ENCODE results near the gene FCN3. TPM values are rescaled to one million over a fixed set of nuclear protein-coding genes. Genes with fewer than 3 reads are reported as not detected.

Gene FCN3
- total and polyA plus RNA-seq, 2 of the 4 experiments (the other 2 are of a cell fraction): not detected

GRCh38 chr1:27333717-27334279 lies 40.8 kb downstream of the FCN3 start (continued):
- TF ChIP-seq ELK1 (IDR thresholded peaks at IDR 0.05; ENCODE audit: borderline replicate concordance, low read depth, low read length) (no peak), RAD21 (IDR thresholded peaks at IDR 0.05; ENCODE audit: low read length) (no peak)

- peak; percentile 16 for DNase-seq
- dilution Hi-C loops (cut with HindIII; ENCODE audit: low sequenced_read_pairs, unreplicated experiment): no loop called here
- peak overlapping the region; percentile 27 for H2AFZ ChIP-seq (replicated peaks; ENCODE audit: low read length, poor library complexity)
- intact Hi-C loops (cut with micrococcal nuclease): no loop called here
- H3K9ac ChIP-seq (ENCODE audit: low read depth, low read length): no peak overlapping the region
- no peak overlapping the region for H4K91ac ChIP-seq (ENCODE audit: insufficient read depth, low read depth, low read length)
- peak; percentile 93 for ATAC-seq (ENCODE audit: low read depth)
- peak overlapping the region; percentile 15 for H2AK9ac ChIP-seq (replicated peaks; ENCODE audit: low read depth, low read length, poor library complexity)
- in situ Hi-C loops (cut with MboI; ENCODE audit: low sequenced_read_pairs): no loop called here
- H3K4me3 ChIP-seq (ENCODE audit: insufficient read depth, low read depth, low read length): no peak overlapping the region
- no peak overlapping the region for H3K27ac ChIP-seq (ENCODE audit: insufficient read depth, low read length)
- H3K9me3 ChIP-seq (ENCODE audit: control insufficient read depth, insufficient read depth, low read length): no peaks in the 10 kb centered on the region
- no peak overlapping the region for H3K18ac ChIP-seq (ENCODE audit: low read depth, low read length)
- no peak overlapping the region for H2BK15ac ChIP-seq (ENCODE audit: low read depth, low read length)
- no peak overlapping the region for H2BK5ac ChIP-seq (ENCODE audit: low read depth, low read length, poor library complexity, severe bottlenecking)
- no peak overlapping the region for H2BK20ac ChIP-seq (ENCODE audit: low read depth, low read length)
- no peak overlapping the region for H2BK120ac ChIP-seq (ENCODE audit: low read depth, low read length)
- no peaks in the 10 kb centered on the region for H3K27me3 ChIP-seq (ENCODE audit: control insufficient read depth, insufficient read depth, low read length)
- H3K56ac ChIP-seq (ENCODE audit: extremely low read depth, insufficient read depth, low read length): no peak overlapping the region
- H4K5ac ChIP-seq (ENCODE audit: low read depth, low read length): no peak overlapping the region
- H2AK5ac ChIP-seq (ENCODE audit: low read depth, low read length): no peak overlapping the region
- no peak overlapping the region for H3K4me2 ChIP-seq (ENCODE audit: low read depth, low read length)
- no peaks in the 10 kb centered on the region for H3K9me1 ChIP-seq (ENCODE audit: insufficient read depth, low read length)
- H3K4ac ChIP-seq (ENCODE audit: low read depth, low read length): no peak overlapping the region
- no TSS peak for BruUV-seq (replicated peaks)
- CTCF ChIA-PET: interaction anchor here (0.7 to 1.6 kb wide), 7 partner anchors 13 to 274 kb away, joined by 3 to 6 read pairs (median 3); partner anchors contain the start of gene MAP3K6
- no peak overlapping the region for H4K8ac ChIP-seq (ENCODE audit: low read depth in 2 of 2, low read length in 2 of 2)
- H3K79me1 ChIP-seq (ENCODE audit: low read depth in 1 of 2, low read length in 2 of 2): peaks cover 11 to 40% of the 10 kb centered on the region in 2 experiments
- no peak overlapping the region for H3K14ac ChIP-seq (replicated peaks; ENCODE audit: low read depth, low read length)
- no peak for TF ChIP-seq ELK1 (IDR thresholded peaks at IDR 0.05; ENCODE audit: borderline replicate concordance, low read depth, low read length)
- TF ChIP-seq FOS (IDR thresholded peaks at IDR 0.05; ENCODE audit: low read depth, low read length): no peak
- peak; percentile 68 for TF ChIP-seq SMC3 (IDR thresholded peaks at IDR 0.05; ENCODE audit: low read depth, low read length)
- TF ChIP-seq RAD21 (IDR thresholded peaks at IDR 0.05; ENCODE audit: low read length): peak; percentile 60
- TF ChIP-seq MAFK (IDR thresholded peaks at IDR 0.05; ENCODE audit: low read depth, low read length): no peak
- TF ChIP-seq CEBPB (IDR thresholded peaks at IDR 0.05; ENCODE audit: low read depth, low read length): no peak
- TF ChIP-seq CHD1 (IDR thresholded peaks at IDR 0.05; ENCODE audit: low read depth, low read length): no peak
- TF ChIP-seq CTCF (conservative IDR thresholded peaks at IDR 0.05; ENCODE audit: low read depth, low read length): peak; percentile 71
- no peak for TF ChIP-seq RFX5 (IDR thresholded peaks at IDR 0.05; ENCODE audit: low read depth, low read length)
- peaks cover 53% of the 10 kb centered on the region for H3K36me3 ChIP-seq (ENCODE audit: control insufficient read depth, insufficient read depth, low read length)
- H3K23ac ChIP-seq (ENCODE audit: low read depth, low read length): no peak overlapping the region
- H4K20me1 ChIP-seq (ENCODE audit: insufficient read depth, low read length): peaks cover 38% of the 10 kb centered on the region
- 80% methylated on average over 6 of the region's 11 CpGs; no CpG with 5 or more reads in 1 of the 2 experiments for WGBS, 2 experiments (ENCODE audit: extremely low coverage in 2 of 2, insufficient read length in 1 of 2)
- POLR2A ChIA-PET (ENCODE audit: unreplicated experiment): no interaction called here
- no peaks in the 10 kb centered on the region for H3K4me1 ChIP-seq (ENCODE audit: control insufficient read depth, insufficient read depth, low read length)
Observed at GRCh38 chr1:27332536-27333281, 41.9 kb downstream of the FCN3 start.
